GM21723 (cell line): ENCODE measurements around the gene RPS15A.
A peak's percentile ranks its signal among the peaks of the same experiment; 100 is the strongest.
"Not testable (repeated sequence)": the region's sequence is repeated elsewhere in the genome, so short reads cannot be mapped to it uniquely, and the experiment has no call there.

ENCODE experiments used
- ATAC-seq: cut with Tn5 transposase; IDR thresholded peaks from one replicate; pipeline ENCODE4 v1.9.1; 2021; ENCODE audit warnings: mild to moderate bottlenecking, moderate library complexity; ENCODE audit not compliant: unreplicated experiment

Gene RPS15A

DNA sequence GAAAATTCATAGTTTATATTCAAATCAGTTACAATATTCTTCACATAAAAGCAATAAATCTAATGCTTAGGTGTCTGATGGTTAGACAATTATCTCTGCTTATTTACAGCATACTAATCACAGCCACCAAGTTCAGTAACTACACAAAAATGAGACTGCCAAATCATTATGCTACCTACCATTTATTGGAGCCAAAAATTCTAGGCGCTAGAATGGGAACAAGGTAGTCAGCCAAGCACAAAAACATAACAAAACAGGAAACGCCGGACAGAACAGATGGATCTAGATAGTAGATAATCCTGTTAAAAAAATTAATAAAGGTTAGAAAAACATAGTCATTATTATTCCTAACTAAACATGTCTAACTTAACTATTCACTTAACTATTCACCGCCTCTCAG lies 7.6 kb upstream of the RPS15A start:
- no peak for ATAC-seq

DNA sequence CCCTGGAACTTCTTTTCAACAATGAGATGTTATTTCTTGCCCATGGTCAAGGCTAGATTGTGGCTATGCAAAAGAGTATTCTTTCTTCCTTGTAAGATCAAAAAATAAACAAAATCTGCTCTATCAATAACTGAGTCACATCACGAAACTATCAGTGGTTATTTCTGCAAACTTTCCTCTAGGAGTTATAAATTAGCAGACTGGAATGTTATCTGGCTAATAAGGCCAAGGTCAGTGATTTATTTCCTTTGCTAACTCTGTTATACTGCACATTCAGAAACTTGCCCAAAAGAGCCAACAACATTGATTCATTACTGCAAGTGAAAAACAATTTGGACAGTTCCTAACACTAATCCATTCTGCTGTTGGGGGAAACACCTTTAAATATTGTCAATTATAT lies 6.2 kb upstream of the RPS15A start:
- no peak for ATAC-seq

DNA sequence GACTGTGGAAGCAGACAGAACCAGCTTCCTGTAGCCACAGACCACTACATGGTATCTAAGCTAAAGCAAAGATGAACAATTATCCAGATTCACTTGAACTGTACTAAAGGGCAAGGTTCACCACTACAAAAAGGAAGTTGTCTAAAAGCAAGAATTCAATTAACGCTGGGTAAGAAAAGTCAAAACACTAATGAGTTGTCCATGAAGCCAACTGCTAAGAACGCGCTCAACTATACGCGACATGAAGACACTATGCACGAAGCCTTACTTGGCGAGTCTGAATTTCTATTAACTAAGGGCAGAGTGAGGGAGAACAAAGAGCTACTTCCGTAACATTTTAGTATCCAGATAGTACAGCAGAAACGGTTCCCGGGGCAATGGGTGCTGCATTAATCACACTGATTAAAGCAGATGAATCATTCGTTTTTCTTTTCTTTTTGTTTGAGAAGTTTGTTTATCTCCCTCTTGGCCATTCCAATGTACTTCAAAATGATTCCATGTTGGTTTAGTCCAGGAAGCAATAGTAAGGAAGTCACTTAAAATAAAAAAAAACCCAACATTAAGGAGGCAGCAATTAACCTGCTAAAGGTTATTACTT lies 2.8 kb upstream of the RPS15A start:
- no peak for ATAC-seq

DNA sequence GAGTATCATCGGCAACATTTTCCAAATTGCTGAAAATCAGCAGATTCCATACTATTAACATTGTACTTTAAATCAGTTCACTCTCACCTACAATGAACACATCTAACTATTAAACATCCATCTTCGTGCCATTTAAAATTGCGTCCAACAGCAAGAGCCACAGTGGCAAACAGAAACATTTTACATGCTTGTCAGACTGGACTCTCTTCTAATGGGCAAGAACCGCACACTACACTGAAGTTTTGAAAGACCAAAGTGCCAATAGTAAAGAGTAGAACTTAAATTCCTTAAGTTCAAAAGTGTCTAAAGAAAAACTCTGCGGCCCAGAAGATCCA lies 652 bp downstream of the RPS15A start:
- no peak for ATAC-seq

DNA sequence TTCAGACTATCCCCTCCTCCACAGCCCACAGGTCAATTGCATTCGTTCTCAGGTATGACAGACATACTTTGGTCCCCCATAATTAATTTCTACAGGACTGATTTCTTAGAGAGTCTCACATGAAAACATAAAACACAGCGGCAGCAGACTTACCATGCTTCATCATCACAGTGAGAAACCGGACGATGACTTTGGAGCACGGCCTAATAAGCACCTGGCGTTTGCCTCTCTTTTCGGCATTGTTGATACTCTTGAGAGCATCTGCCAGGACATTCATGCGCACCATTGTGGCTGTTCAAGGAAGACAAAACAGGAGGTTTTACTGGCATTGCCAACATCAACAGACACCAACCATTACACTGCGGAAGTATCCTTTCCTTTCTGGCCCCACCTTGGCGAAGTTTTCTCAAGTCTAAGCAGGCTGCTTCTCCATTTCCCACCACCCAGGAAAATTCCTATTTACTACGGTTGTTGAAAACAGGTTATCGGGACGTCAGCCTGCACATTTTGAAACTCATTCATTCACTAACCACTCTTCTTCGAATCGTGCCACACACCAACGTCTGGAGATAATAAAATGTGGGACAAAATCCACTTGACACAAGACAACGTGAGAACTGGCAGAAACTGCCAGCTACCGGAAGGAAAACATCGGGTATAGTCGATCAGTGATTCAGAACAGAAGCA lies 1.2 kb downstream of the RPS15A start:
- ATAC-seq: no peak

DNA sequence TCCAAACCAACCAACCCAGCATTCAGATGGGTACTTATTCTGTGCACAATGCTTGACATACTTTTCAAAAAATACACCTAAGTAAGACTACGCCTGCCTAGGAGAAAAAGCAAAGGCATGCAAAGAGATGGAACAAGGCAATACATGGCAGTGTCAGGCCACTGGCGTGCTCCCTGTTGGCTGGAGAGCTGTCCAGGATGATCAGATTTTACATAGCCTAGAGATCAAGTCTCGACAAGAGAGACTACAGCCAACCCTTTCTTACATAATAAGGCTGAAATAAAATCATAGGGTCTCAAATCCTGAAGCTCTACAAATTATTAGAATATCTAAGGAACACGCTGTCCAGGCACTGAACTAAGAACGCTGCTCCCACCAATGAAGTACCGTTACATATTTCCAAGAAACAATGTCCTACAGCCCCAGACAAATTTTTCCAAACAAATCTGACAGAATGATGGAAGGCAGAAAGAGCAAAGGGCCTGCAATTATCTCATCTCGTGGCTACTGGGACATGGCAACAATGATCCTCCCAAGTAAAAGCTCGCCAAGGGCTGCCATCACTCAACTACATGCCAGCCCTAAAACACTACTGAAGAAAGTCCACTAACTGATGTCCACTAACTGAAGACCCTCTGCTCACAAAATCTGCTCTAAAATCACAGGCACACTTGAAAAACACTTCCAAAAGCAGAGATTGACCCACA lies 5.1 kb downstream of the RPS15A start:
- no peak for ATAC-seq

DNA sequence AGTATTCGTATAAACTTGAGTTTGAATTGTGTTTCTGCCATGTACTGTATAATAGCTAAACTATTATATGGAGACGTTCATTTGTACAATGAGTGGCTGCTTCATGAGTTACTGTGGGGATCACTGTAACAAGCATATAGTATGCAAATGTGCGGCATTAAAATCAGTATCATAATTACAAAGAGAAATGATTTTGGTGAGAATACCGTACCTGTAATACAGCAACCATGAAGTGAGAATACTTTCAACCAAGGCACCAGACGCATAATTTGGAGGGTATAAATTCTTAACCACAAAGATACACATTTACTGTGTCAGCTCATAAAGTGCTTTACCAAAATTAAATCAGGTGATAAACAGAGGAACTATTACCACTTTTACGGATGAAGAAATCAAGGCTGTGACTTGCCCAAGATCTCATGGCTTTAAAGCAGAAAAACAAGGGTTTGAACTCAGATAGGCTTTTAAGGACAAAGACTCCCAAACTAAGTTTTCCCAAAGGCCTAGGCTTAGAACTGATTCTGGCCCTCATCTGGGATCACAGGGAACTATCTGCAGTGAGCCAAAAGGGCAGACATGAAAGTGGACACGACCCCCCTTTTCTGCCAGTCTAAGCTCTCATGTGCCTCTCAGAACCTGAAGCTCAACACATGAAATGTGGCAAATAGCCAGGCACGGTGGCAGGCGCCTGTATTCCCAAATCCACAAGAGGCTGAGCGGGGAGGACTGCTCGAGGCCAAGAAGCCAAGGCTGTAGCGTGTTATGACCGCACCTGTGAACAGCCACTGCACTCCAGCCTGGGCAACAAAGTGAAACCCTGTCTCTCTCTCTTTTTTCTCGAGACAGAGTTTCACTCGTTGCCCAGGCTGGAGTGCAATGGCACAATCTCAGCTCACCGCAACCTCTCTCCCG lies 6.4 kb downstream of the RPS15A start:
- no peak for ATAC-seq

DNA sequence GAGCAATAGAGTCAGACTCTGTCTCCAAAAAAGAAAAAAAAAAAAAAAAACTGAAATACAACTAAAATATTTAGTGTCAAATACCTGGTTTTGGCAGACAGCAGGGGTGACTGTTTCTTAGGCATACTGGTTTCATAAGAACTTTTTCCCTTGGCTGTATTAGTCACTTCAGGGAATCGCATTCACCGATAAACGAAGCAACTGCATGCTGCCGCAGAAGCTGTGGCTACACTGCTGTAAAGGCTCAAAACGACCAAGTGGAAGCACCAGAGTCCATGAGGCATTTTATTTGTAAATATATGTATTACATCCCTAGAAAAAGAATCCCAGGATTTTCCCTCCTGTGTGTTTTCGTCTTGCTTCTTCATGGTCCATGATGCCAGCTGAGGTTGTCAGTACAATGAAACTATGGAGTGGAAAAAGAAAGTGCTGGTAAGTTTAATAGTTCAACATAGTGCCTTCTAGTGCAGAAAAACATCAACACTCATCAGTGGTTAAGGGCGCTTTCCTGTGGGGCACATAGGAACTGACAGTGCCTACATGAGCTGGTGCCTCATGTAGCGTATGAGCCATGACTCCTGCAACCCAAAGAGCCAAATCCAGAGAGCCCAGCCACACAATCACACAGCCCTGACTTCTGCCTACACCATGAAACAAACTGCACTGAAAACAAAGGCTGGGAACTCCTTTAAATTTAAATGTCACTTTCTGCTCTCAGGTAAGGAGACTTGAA lies 7.3 kb downstream of the RPS15A start:
- ATAC-seq: no peak

DNA sequence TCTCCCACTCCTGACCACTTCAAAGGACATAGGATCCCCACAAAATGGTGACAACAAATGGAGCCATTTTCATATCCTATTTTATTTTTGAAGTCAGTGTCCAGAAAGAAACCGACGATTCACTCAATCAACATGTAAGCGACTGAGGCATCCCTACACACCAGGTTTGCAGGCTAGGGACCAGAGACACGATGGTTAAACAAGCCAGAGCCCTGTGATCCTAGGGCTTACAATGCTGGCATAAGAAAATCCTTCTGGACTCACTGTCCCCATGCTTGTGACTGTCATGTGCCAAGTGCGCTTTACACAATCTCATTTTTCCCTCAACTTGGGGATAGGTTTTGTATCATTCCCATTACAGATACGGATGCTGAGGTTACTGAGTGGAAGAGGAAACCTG lies 8.9 kb downstream of the RPS15A start:
- ATAC-seq: not testable (repeated sequence)

DNA sequence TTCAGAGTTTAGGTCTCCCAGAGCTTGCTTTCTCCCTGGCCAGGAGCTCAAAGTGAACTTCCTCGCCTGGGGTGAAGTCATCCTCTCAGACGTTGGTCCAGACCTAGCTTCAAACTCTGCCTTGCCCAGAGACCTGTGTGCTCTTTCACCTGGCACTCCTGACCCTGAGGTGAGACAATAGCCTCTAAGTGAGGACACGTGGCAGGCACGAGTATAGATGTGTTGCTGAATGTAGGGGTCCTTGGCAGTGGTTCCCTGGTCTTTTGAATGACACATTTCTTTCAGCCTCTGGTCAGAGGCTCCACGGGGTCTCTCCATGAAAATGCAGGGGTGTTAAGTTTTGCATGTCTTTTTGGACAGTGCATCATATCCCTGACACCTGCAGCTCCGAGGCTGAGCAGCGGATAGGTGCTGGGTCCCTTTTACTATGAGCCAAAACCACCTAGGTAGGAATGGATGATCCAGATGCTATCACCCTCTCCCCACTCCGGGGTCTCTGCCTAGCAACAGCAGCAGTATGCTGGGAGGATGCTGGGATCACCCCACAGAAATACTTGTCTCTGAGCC lies 9.6 kb downstream of the RPS15A start:
- ATAC-seq: not testable (repeated sequence)

DNA sequence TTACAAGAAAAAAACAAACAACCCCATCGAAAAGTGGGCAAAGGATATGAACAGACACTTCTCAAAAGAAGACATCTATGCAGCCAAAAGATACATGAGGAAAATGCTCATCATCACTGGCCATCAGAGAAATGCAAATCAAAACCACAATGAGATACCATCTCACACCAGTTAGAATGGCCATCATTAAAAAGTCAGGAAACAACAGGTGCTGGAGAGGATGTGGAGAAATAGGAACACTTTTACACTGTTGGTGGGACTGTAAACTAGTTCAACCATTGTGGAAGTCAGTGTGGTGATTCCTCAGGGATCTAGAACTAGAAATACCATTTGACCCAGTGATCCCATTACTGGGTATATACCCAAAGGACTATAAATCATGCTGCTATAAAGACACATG lies 12.5 kb downstream of the RPS15A start:
- ATAC-seq: not testable (repeated sequence)

DNA sequence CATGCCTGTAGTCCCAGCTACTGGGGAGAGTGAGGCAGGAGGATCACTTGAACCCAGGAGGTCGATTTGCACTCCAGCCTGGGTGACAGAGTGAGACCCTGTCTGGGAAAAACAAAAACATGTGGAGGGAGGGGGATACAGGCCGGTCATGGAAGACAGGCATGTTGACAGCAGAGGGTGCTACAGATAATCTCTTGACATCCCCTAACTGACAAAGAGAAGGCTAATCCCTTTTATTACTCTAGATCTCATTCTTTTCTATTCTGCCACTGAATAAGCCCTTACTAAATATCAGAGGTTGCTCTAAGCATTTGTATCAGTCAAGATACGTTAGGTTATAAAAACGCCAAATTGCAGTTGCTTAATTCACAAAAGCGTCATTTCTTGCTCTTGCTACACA lies 13.8 kb downstream of the RPS15A start:
- ATAC-seq: not testable (repeated sequence)

DNA sequence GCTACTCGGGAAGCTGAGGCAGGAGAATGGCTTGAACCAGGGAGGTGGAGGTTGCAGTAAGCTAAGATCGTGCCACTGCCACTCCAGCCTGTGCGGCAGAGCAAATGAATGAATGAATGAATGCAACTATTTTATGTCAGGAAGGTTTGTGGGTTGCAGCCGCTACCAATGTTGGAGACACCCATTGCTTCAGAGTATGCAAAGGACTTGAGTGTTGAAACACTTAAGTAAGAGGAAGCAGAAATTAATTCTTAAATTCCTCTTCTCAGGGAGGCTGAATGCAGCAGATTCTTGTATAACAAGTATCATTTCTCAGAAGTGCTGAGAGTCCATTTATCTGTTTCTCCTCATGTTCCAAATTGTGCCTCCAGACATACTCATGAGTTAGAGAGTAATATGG lies 15.5 kb downstream of the RPS15A start:
- not testable (repeated sequence) for ATAC-seq

DNA sequence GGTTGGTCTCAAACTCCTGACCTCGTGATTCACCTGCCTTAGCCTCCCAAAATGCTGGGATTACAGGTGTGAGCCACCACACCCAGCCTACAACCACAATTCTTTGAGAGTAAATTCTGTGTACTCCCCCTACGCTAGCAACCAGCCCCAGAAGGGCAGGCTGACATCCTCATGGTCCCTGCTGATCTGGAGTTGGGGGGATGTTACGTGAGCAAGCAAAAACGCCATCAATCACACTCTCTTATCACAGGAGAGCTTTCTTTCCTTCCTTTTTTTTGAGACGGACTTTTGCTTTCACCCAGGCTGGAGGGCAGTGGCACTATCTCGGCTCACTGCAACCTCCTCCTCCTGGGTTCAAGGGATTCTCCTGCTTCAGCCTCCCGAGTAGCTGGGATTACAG lies 18.0 kb downstream of the RPS15A start:
- ATAC-seq: not testable (repeated sequence)

DNA sequence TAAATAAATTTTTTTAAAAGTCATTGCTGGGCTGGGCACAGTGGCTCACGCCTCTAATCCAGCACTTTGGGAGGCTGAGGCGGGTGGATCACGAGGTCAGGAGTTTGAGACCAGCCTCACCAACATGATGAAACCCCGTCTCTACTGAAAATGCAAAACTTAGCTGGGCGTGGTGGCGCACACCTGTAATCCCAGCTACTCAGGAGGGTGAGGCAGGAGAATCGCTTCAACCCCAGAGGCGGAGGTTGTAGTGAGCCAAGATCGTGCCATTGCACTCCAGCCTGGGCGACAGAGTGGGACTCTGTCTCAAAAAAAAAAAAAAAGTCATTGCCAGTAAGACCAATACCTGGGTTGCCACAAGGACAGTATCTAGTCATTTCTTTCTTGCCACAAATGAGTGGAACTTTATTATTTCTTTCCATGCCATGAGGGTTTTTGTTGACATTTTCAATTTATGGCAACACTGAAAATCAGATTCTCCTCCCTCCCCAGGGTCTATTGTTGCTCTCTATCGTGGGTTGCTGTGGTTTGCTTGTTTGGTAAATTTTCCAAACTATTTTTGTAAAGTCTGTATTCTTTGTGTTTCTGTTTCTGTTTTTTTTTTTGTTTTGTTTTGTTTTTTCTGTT lies 19.7 kb downstream of the RPS15A start:
- not testable (repeated sequence) for ATAC-seq

DNA sequence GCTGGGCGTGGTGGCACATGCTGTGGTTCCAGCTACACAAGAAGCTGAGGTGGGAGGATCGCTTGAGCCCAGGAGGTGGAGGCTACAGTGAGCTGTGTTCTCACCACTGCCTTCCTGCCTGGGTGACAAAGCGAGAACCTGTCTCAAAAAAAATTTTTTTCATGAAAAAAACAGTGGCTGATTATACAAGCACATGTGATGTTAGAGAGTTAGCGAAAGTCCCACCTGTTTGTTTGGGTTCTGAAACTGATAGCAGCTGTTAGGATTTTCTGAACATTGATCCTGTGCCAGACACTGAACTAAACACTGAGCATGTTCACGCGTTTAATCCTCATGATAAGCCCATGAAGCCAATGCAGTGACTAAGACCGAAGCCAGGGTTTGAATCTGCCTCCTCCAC lies 22.9 kb downstream of the RPS15A start:
- peak; percentile 72 for ATAC-seq

DNA sequence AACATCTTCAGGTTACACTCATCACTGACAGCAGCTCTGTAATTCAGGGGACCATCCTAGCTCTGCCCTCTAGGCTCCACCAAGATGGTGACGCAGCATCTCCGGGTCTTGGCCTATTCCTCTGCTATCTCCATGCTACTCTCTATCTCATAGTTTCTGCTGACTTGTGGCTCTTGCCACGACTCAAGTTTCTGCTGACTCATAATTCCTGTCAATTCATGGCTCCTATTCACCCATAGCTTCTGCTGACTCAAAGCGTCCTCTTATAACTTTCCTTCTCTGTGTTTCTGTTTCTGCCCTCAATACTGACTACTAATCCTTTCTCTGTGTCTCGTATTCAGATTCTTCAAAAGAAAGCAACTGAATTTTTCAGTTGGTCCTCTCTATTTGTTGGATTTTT lies 27.4 kb downstream of the RPS15A start:
- peak; percentile 48 for ATAC-seq

DNA sequence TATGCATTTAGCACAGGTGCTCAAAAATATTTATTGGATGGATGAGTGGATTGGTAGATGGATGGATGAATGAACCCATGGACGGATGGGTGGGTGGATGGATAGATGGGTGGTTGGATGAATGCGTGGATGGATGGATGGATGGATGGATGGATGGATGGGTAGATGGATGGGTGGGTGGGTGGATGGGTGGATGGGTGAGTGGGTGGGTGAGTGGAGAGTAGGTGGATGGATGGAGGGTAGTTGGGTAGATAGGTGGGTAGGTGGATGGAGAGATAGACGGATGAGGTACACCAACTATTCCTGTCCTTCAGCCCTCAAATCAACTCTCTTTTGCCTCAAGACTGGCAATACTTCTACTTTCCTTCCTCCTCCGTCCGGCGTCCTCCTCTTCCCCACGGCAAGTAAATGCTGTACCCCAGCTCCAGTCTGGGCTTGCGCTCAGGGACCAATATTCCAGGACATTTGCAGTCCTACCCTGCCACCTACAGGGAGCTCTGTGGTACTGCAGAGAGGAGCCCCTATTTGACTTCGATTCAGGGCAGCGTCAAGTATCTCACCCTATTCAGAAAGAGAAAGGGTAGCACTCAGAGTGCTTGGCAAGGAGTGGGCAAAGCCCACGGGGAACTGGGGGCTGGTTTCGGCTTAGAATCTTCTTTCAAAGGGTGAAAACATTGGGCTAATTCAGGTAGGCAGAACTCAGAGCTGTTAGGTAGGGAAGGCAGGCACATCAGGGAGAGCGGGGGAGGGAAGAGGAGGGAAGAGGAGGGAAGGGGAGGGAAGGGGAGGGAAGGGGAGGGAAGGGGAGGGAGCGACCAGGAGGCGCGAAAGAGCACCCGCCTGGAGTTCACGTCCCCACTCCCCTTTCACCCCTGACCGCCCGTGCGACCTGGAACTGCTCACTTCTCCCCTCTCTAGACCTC lies 30.3 kb downstream of the RPS15A start:
- peak; percentile 60 for ATAC-seq
